DND-41 (cell line): ENCODE results near the gene TWF2.

ENCODE experiments used
- ATAC-seq: fragments of 200-7000 bp; cut with Tn5 transposase; 3 replicates; pipeline ENCODE4 v1.9.1; 2021; ENCODE audit warnings: low read depth; ENCODE audit not compliant: insufficient read depth
- DNase-seq: peaks from one replicate; pipeline ENCODE4 v3.0.0-alpha.2; 2020
- H2AFZ ChIP-seq: 2 replicates; pipeline ENCODE4 v1.6.0; 2012; ENCODE audit warnings: low read depth, low read length
- H3K27ac ChIP-seq: 2 replicates; pipeline ENCODE4 v1.5.1; 2012; ENCODE audit warnings: low read length, inconsistent platforms
- H3K27me3 ChIP-seq: fragments of 200-600 bp; sonication (generic); 2 replicates; pipeline ENCODE4 v1.6.0; 2012; ENCODE audit warnings: low read length, mild to moderate bottlenecking, inconsistent platforms; ENCODE audit not compliant: insufficient read depth, poor library complexity
- H3K36me3 ChIP-seq: 2 replicates; pipeline ENCODE4 v1.5.1; 2012; ENCODE audit warnings: low read length, inconsistent platforms; ENCODE audit not compliant: insufficient read depth
- H3K4me1 ChIP-seq: 2 replicates; pipeline ENCODE4 v1.5.1; 2012; ENCODE audit warnings: mild to moderate bottlenecking, low read length; ENCODE audit not compliant: insufficient read depth
- H3K4me2 ChIP-seq: 2 replicates; pipeline ENCODE4 v1.6.0; 2012; ENCODE audit warnings: mild to moderate bottlenecking, moderate library complexity, low read length, inconsistent platforms; ENCODE audit not compliant: insufficient read depth
- H3K4me3 ChIP-seq, 2 experiments: fragments of 200-600 bp in 1 of 2; shearing (Covaris generic) in 1 of 2; 2 replicates each; pipeline ENCODE4 v1.5.1; 2012 to 2016; ENCODE audit warnings: inconsistent platforms in 2 of 2, low read length in 2 of 2, mild to moderate bottlenecking in 2 of 2, low read depth in 1 of 2, moderate library complexity in 1 of 2
- H3K79me2 ChIP-seq: 2 replicates; pipeline ENCODE4 v1.6.0; 2012; ENCODE audit warnings: low read length, inconsistent platforms; ENCODE audit not compliant: insufficient read depth
- H3K9ac ChIP-seq: 2 replicates; pipeline ENCODE4 v1.6.0; 2012; ENCODE audit warnings: low read depth, mild to moderate bottlenecking, inconsistent platforms, low read length, moderate library complexity
- H3K9me3 ChIP-seq: 2 replicates; pipeline ENCODE4 v1.5.1; 2012; ENCODE audit warnings: low read length, moderate library complexity, mild to moderate bottlenecking, inconsistent platforms; ENCODE audit not compliant: insufficient read depth, severe bottlenecking
- H4K20me1 ChIP-seq: 2 replicates; pipeline ENCODE4 v1.6.0; 2012; ENCODE audit warnings: low read length; ENCODE audit not compliant: insufficient read depth
- CTCF ChIP-seq: IDR thresholded peaks from 2 replicates; pipeline ENCODE4 v1.5.1; 2012; ENCODE audit warnings: borderline replicate concordance, low read length, moderate library complexity, mild to moderate bottlenecking; ENCODE audit not compliant: poor library complexity, severe bottlenecking; ENCODE audit errors: extremely low read depth
- EZH2 ChIP-seq: IDR thresholded peaks from 3 replicates; pipeline ENCODE4 v1.6.1; 2012; ENCODE audit warnings: borderline replicate concordance, low read depth, mild to moderate bottlenecking, moderate library complexity, low read length, inconsistent platforms; ENCODE audit not compliant: severe bottlenecking

The TWF2 gene

GRCh38 chr3:52262447-52262846 lies 23.5 kb upstream of the TWF2 start:
- H3K27ac ChIP-seq, result no peak overlapping the region
- ATAC-seq, result no peak

GRCh38 chr3:52259448-52259847 lies 20.5 kb upstream of the TWF2 start:
- TF ChIP-seq EZH2 (no peak), CTCF (no peak)
- no peak overlapping the region for H3K27ac ChIP-seq
- no peaks in the 10 kb centered on the region for H3K9me3 ChIP-seq
- H3K4me2 ChIP-seq, result no peak overlapping the region
- no peak overlapping the region for H2AFZ ChIP-seq
- H3K79me2 ChIP-seq, result peaks cover 78% of the 10 kb centered on the region
- peaks cover 38% of the 10 kb centered on the region for H3K4me1 ChIP-seq
- no peak for ATAC-seq
- peaks cover 52% of the 10 kb centered on the region; the same call in 1 of the 2 replicates for H4K20me1 ChIP-seq
- no peaks in the 10 kb centered on the region for H3K27me3 ChIP-seq
- DNase-seq, result no peak
- H3K9ac ChIP-seq, result no peak overlapping the region
- no peak overlapping the region for H3K4me3 ChIP-seq
- peaks cover 98% of the 10 kb centered on the region for H3K36me3 ChIP-seq

More at GRCh38 chr3:52262447-52262846, 23.5 kb upstream of the TWF2 start:
- H3K27me3 ChIP-seq, result no peaks in the 10 kb centered on the region
- peaks cover 80% of the 10 kb centered on the region for H3K79me2 ChIP-seq
- TF ChIP-seq CTCF (no peak), EZH2 (no peak)
- H3K36me3 ChIP-seq, result peaks cover 97% of the 10 kb centered on the region
- H3K4me2 ChIP-seq, result no peak overlapping the region
- H3K4me1 ChIP-seq, result peaks cover 8% of the 10 kb centered on the region
- peaks cover 51% of the 10 kb centered on the region; the same call in 1 of the 2 replicates for H4K20me1 ChIP-seq
- H2AFZ ChIP-seq, result no peak overlapping the region
- H3K9me3 ChIP-seq, result no peaks in the 10 kb centered on the region
- H3K4me3 ChIP-seq, result no peak overlapping the region
- DNase-seq, result no peak
- H3K9ac ChIP-seq, result no peak overlapping the region

- no peak for TF ChIP-seq CTCF
- TF ChIP-seq EZH2, result no peak
- Histone ChIP-seq H2AFZ (no peak overlapping the region), H3K79me2 (peaks cover 74% of the 10 kb centered on the region)
These were observed 20.1 kb upstream of the TWF2 start for GRCh38 chr3:52259035-52259434.

GRCh38 chr3:52257911-52258310 lies 19.0 kb upstream of the TWF2 start:
- no peaks in the 10 kb centered on the region for H3K27me3 ChIP-seq
- no peak overlapping the region for H3K4me2 ChIP-seq
- TF ChIP-seq CTCF, result no peak
- no peak for TF ChIP-seq EZH2
- no peak for ATAC-seq
- peaks cover 47% of the 10 kb centered on the region for H4K20me1 ChIP-seq
- peaks cover 62% of the 10 kb centered on the region for H3K79me2 ChIP-seq
- H2AFZ ChIP-seq, result no peak overlapping the region
- H3K4me3 ChIP-seq, result no peak overlapping the region
- peaks cover 54% of the 10 kb centered on the region for H3K4me1 ChIP-seq
- H3K36me3 ChIP-seq, result peaks cover 95% of the 10 kb centered on the region
- H3K27ac ChIP-seq, result no peak overlapping the region
- no peaks in the 10 kb centered on the region for H3K9me3 ChIP-seq
- no peak for DNase-seq
- H3K9ac ChIP-seq, result no peak overlapping the region

More at GRCh38 chr3:52259035-52259434, 20.1 kb upstream of the TWF2 start:
- Histone ChIP-seq H3K4me2 (no peak overlapping the region), H3K36me3 (peaks cover 98% of the 10 kb centered on the region), H3K9me3 (no peaks in the 10 kb centered on the region), H3K9ac (no peak overlapping the region), H4K20me1 (peaks cover 52% of the 10 kb centered on the region), H3K4me3 (no peak overlapping the region), H3K27me3 (no peaks in the 10 kb centered on the region), H3K27ac (no peak overlapping the region), H3K4me1 (peaks cover 43% of the 10 kb centered on the region)
- DNase-seq (no peak), ATAC-seq (no peak)
